ENCODE measurements around the gene SNCA.

DNA sequence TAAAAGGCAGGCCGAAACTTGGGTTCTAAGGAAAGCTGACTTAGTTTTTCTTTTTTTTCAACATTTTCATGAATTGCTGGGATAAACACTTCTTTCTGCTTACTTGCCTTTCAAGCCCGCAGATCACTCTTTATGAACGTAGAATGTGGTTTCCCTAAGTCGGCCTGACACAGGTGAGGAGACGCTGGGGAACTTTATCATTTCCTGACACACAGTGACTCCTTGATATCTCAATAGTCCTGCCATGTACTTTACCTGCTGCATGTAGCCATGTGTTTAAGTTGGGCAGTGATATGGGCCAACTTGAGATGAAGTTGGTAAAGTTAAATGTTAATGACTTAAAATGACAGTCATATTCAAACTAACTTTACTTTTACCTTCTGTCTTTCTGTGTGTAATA is 26.6 kb upstream of the SNCA start:
- TF ChIP-seq YY1 (IDR thresholded peaks at IDR 0.05; ENCODE audit: insufficient read depth, insufficient read length) (no peak), SUZ12 (IDR thresholded peaks at IDR 0.05; ENCODE audit: extremely low read depth, insufficient read depth, insufficient read length) (no peak)

Measured in NT2/D1 (cell line).